ENCODE results near the gene ERG28. TPM values are rescaled to one million over a fixed set of nuclear protein-coding genes. Genes with fewer than 3 reads are reported as not detected.

Gene ERG28
- total and polyA plus RNA-seq, 5 experiments from 2014 or later, result 11.7 to 34.2 (median 27.0) TPM

DNA sequence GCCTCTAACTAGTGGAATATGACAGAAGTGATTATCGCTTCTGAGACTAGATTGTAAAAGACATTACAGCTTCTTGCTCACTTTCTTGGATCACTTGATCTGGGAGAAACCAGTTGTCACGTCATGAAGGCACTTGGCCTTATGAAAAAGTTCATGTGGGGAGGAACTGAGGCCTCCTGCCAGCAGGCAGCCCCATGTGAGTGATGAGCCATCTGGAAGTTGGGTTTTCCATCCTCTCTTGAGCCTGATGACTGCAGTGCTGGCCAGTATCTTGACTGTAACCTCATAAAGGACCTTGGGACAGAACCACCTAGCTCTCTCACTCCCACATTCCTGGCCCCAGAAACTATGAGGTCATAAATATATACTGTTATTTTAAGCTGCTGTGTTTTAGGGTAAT lies 28.3 kb upstream of the ERG28 start:
- H3K27ac Mint-ChIP-seq, result no peak overlapping the region
- peaks cover 19 to 61% (median 48%) of the 10 kb centered on the region in 3 donors for H3K36me3 Mint-ChIP-seq
- no peak for DNase-seq
- POLR2A ChIA-PET, result no interaction called here
- ATAC-seq, result no peak
- no peak overlapping the region for H3K4me3 Mint-ChIP-seq
- H3K9me3 Mint-ChIP-seq, result peaks cover 0 to 9% (median 0%) of the 10 kb centered on the region in 9 donors
- no peaks in the 10 kb centered on the region for H3K27me3 Mint-ChIP-seq
- no peaks in the 10 kb centered on the region for H3K4me1 Mint-ChIP-seq

- Mint-ChIP-seq H3K4me3 (no peak overlapping the region), H3K27me3 (no peaks in the 10 kb centered on the region), H3K27ac (no peak overlapping the region), H3K36me3 (peaks cover 5 to 59% (median 43%) of the 10 kb centered on the region in 3 donors), H3K4me1 (peaks cover 0 to 3% (median under 1%) of the 10 kb centered on the region in 4 donors), H3K9me3 (no peaks in the 10 kb centered on the region)
- ATAC-seq, result no peak
- POLR2A ChIA-PET, result no interaction called here
- DNase-seq, result no peak
Measured at GRCh38 chr14:75685910-75686309, 25.2 kb upstream of the ERG28 start.

DNA sequence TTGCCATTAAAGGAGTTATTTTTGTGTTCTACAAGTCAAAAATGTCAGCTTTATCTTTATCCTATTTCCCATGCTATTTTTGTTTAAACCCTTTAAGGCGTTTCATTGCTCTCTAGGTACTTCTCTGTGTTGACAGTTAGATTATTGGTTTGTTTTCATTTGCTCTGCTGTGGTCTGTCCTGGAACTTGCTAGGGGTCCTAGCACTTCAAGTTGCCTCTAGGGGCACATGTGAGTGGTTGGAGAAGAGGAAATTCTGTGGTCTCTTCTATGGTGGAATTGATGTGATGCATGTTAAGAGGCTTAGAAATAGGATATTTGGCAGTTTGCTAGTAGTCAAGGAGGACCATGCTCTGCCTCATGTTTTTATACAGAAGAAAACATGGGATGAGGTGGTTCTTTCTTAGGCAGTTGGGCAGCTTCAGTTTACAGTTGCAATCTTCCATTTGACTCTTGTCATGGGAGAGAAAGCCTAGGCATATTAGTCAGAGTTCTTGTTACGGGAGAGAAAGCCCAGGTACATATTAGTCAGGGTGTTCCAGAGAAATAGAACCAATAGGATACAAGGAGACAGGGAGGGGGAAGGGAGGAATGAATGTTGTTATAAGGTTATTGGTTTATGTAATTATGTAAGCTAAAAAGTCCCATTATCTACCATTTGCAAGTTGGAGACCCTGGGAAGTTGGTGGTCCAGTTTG lies 14.7 kb upstream of the ERG28 start:
- Mint-ChIP-seq H3K9me3 (peaks cover 0 to 3% (median 0%) of the 10 kb centered on the region in 9 donors), H3K27ac (no peak overlapping the region), H3K27me3 (no peaks in the 10 kb centered on the region), H3K36me3 (peaks cover under 1 to 61% (median 28%) of the 10 kb centered on the region in 3 donors), H3K4me3 (no peak overlapping the region), H3K4me1 (peaks cover 0 to 16% (median 5%) of the 10 kb centered on the region in 4 donors)
- POLR2A ChIA-PET, result no interaction called here
- DNase-seq (no peak), ATAC-seq (peak in 1 of 2 donors; percentile 41)

- Mint-ChIP-seq H3K4me1 (peaks cover 0 to 16% (median 5%) of the 10 kb centered on the region in 4 donors), H3K4me3 (no peak overlapping the region), H3K9me3 (peaks cover 0 to 3% (median 0%) of the 10 kb centered on the region in 9 donors), H3K27me3 (no peaks in the 10 kb centered on the region), H3K36me3 (peaks cover 4 to 68% (median 34%) of the 10 kb centered on the region in 3 donors), H3K27ac (peak overlapping the region in 1 of 10 donors; percentile 22)
- POLR2A ChIA-PET, result no interaction called here
- ATAC-seq (no peak), DNase-seq (no peak)
Measured at GRCh38 chr14:75673345-75674035, 12.8 kb upstream of the ERG28 start.

DNA sequence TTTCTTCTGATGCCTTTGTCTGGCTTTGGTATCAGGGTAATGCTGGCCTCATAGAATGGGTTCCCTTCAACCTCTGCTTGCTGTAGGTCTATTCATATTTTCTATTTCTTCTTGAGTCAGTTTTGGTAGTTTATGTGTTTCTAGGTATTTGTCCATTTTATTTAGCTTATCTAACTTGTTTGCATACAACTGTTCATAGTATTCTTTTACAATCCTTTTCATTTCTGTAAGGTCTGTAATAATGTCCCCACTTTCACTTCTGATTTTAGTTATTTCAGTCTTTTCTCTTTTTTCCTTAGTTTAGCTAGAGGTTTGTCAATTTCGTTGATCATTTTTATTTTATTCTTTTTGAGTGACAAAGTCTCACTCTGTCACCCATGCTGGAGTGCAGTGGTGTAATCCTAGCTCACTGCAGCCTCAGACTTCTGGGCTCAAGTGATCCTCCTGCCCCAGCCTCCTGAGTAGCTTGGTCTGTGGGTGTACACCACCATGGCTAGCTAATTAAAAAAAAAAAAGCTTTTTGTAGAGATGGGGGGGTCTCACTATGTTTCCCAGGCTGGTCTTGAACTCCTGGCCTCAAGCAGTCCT lies 12.0 kb upstream of the ERG28 start:
- Mint-ChIP-seq H3K4me3 (no peak overlapping the region), H3K27me3 (no peaks in the 10 kb centered on the region), H3K36me3 (peaks cover 4 to 64% (median 34%) of the 10 kb centered on the region in 3 donors), H3K27ac (no peak overlapping the region), H3K4me1 (peaks cover 0 to 16% (median 5%) of the 10 kb centered on the region in 4 donors), H3K9me3 (peaks cover 0 to 3% (median 0%) of the 10 kb centered on the region in 9 donors)
- ATAC-seq (no peak), DNase-seq (no peak)
- POLR2A ChIA-PET, result no interaction called here

GRCh38 chr14:75667099-75667765 lies 6.6 kb upstream of the ERG28 start:
- no peak for ATAC-seq
- POLR2A ChIA-PET, result no interaction called here

GRCh38 chr14:75662966-75663365 lies 2.3 kb upstream of the ERG28 start:
- Mint-ChIP-seq H3K4me1 (peaks cover 7 to 34% (median 25%) of the 10 kb centered on the region in 4 donors), H3K4me3 (peak overlapping the region in 5 of 10 donors; percentile 42 to 72 (median 66)), H3K27ac (peak overlapping the region in 5 of 10 donors; percentile 41 to 77 (median 58)), H3K27me3 (no peaks in the 10 kb centered on the region), H3K36me3 (peaks cover 0 to 29% (median 3%) of the 10 kb centered on the region in 3 donors), H3K9me3 (no peaks in the 10 kb centered on the region)
- POLR2A ChIA-PET, result no interaction called here
- DNase-seq (no peak), ATAC-seq (no peak)

More at GRCh38 chr14:75667099-75667765, 6.6 kb upstream of the ERG28 start:
- H3K36me3 Mint-ChIP-seq, result peaks cover 4 to 61% (median 22%) of the 10 kb centered on the region in 3 donors
- H3K9me3 Mint-ChIP-seq, result no peaks in the 10 kb centered on the region
- no peak overlapping the region for H3K4me3 Mint-ChIP-seq
- H3K27ac Mint-ChIP-seq, result no peak overlapping the region
- no peaks in the 10 kb centered on the region for H3K27me3 Mint-ChIP-seq
- H3K4me1 Mint-ChIP-seq, result peaks cover 0 to 7% (median 4%) of the 10 kb centered on the region in 4 donors
- no peak for DNase-seq

GRCh38 chr14:75661499-75661814 lies 781 bp upstream of the ERG28 start:
- Mint-ChIP-seq H3K27me3 (no peaks in the 10 kb centered on the region), H3K9me3 (no peaks in the 10 kb centered on the region), H3K27ac (peak overlapping the region; percentile 92 to 99 (median 98)), H3K4me1 (peaks cover 7 to 36% (median 26%) of the 10 kb centered on the region in 4 donors), H3K36me3 (peaks cover 0 to 25% (median 3%) of the 10 kb centered on the region in 3 donors), H3K4me3 (peak overlapping the region; percentile 90 to 100 (median 97))
- POLR2A ChIA-PET, result interaction anchor here (0.7 to 1.8 kb wide), 4 partner anchors 139 to 367 kb away, joined by 3 to 5 read pairs (median 3); partner anchors contain the start of genes BATF and TGFB3
- DNase-seq, result no peak
- no peak for ATAC-seq

DNA sequence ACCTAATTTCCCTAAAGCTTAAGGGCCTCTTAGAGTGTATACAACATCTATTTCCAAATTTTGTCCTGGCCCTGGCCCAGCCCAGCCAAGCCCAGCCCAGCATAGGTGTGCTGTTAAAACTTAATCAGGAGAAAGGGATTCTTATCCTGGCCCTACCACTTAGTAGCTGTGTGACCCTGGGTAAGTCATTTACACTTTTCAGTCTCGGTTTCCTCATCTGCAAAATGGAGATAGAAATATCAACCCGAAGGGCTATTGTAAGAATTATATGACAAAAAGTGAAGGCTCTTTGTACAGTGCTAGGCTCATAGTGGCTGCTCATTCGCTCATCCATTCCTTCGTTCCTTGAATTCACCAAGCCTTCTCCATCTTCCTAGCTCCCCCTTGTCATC lies 442 bp downstream of the ERG28 start:
- POLR2A ChIA-PET, result interaction anchor here (0.7 to 1.8 kb wide), 4 partner anchors 138 to 676 kb away, joined by 3 to 5 read pairs (median 3); partner anchors contain the start of gene BATF
- Mint-ChIP-seq H3K4me3 (peak overlapping the region; percentile 90 to 100 (median 97)), H3K9me3 (no peaks in the 10 kb centered on the region), H3K4me1 (peaks cover 7 to 36% (median 26%) of the 10 kb centered on the region in 4 donors), H3K27ac (peak overlapping the region; percentile 92 to 99 (median 98)), H3K27me3 (no peaks in the 10 kb centered on the region), H3K36me3 (peaks cover 0 to 29% (median 3%) of the 10 kb centered on the region in 3 donors)
- DNase-seq, result no peak
- no peak for ATAC-seq

DNA sequence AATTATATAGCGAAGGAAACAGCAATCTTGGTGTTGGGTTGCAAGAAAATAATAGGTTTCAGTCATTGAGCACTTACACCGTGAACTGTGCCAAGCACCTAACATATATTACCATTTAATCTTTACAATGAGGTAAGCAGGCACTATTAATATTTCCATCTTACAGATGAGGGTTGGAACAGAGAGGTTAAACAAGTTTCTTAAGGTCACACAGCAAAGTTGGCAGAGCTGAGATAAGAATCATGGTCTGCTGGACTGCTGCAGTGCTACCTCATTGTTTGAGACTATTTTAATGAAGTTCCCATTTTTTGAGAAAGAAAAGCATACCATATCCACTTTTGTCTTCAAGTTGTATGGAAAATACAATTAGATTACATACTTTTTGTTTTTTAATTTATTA lies 1.7 kb downstream of the ERG28 start:
- H3K4me3 Mint-ChIP-seq, result peak overlapping the region in 1 of 10 donors; percentile 40
- H3K36me3 Mint-ChIP-seq, result peaks cover 0 to 32% (median 0%) of the 10 kb centered on the region in 3 donors
- H3K9me3 Mint-ChIP-seq, result no peaks in the 10 kb centered on the region
- ATAC-seq (no peak), DNase-seq (no peak)
- H3K27me3 Mint-ChIP-seq, result no peaks in the 10 kb centered on the region
- POLR2A ChIA-PET, result no interaction called here
- peak overlapping the region in 6 of 10 donors; percentile 15 to 83 (median 34) for H3K27ac Mint-ChIP-seq
- peaks cover 7 to 38% (median 26%) of the 10 kb centered on the region in 4 donors for H3K4me1 Mint-ChIP-seq

GRCh38 chr14:75657331-75657730 lies 3.3 kb downstream of the ERG28 start:
- H3K9me3 Mint-ChIP-seq, result no peaks in the 10 kb centered on the region
- ATAC-seq (no peak), DNase-seq (no peak)
- H3K36me3 Mint-ChIP-seq, result peaks cover 0 to 42% (median 0%) of the 10 kb centered on the region in 3 donors
- no peaks in the 10 kb centered on the region for H3K27me3 Mint-ChIP-seq
- POLR2A ChIA-PET, result interaction anchor here (0.7 kb wide), 1 partner anchor 1110 kb away, joined by 6 read pairs; no protein-coding TSS in a partner anchor
- H3K27ac Mint-ChIP-seq, result peak overlapping the region in 3 of 10 donors; percentile 2 to 53 (median 30)
- peaks cover 5 to 33% (median 24%) of the 10 kb centered on the region in 4 donors for H3K4me1 Mint-ChIP-seq
- no peak overlapping the region for H3K4me3 Mint-ChIP-seq

- peaks cover 0 to 20% (median 13%) of the 10 kb centered on the region in 4 donors for H3K4me1 Mint-ChIP-seq
- ATAC-seq (no peak), DNase-seq (no peak)
- H3K36me3 Mint-ChIP-seq, result peaks cover 7 to 62% (median 9%) of the 10 kb centered on the region in 3 donors
- no peak overlapping the region for H3K4me3 Mint-ChIP-seq
- POLR2A ChIA-PET, result interaction anchor here (2.5 kb wide), 1 partner anchor 78 kb away, joined by 17 read pairs; the partner anchor contains the start of gene FLVCR2
- H3K27ac Mint-ChIP-seq, result peak overlapping the region in 2 of 10 donors; percentile 8 to 31
- H3K9me3 Mint-ChIP-seq, result no peaks in the 10 kb centered on the region
- no peaks in the 10 kb centered on the region for H3K27me3 Mint-ChIP-seq
Measured at GRCh38 chr14:75655235-75655634, 5.4 kb downstream of the ERG28 start.

All from naive thymus-derived CD8-positive, alpha-beta T cell (primary cell).